ENCODE results near the gene SUSD6. TPM values are rescaled to one million over a fixed set of nuclear protein-coding genes. Genes with fewer than 3 reads are reported as not detected.

The SUSD6 gene
- total and polyA plus RNA-seq, 9 of the 15 experiments (the other 6 are each of a cell fraction or from before 2014, with no cell fraction given), result 2.9 to 20.7 (median 5.6) TPM

DNA sequence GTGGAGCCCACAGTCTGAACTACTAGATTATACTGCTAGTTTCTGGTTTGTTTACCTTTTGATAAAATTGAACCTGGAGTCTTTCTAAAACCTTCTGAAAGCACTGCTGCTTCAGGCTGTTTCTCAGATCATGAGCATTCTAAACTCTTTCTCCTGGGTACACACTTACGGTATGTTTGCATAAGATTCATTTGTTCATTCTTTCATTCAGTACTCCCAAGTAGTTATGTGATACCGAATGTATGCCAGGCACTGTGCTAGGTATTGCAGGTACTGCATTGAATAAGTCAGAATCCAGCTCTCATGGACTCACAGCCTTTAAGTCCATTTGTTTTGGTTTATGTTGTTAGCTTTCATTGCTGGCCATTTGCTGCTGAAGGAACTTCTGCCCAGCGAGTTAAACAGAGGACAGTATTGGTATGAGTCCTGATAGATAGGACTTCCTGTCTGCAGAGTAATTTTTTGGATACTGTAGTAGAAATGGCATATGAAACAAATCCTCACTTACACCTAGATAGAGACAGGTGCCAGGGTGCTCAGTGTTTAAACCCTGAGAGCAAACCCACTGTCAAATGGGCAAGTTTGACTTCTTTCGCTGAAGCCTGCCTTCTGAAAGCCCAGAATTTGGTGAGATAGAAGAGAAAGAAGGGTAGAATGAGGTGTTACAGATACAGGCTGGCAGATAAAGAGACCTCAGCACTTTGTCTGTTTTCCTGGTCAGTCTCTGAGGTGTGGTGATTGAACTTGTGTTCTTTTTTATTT lies 2.1 kb downstream of the SUSD6 start (continued):
- TF ChIP-seq ZNF24 (IDR thresholded peaks at IDR 0.05), result peak; percentile 74; the same call in 1 of the 2 replicates
- TF ChIP-seq TEAD4 (IDR thresholded peaks at IDR 0.05; ENCODE audit: low read length), result no peak
- TF ChIP-seq TEAD4 (CRISPR knock-in tag; IDR thresholded peaks at IDR 0.05; ENCODE audit: borderline replicate concordance), result no peak
- TF ChIP-seq NR4A1 (CRISPR knock-in tag; IDR thresholded peaks at IDR 0.05), result no peak
- TF ChIP-seq NR4A1 (tag; IDR thresholded peaks at IDR 0.05), result no peak
- TF ChIP-seq ZNF41 (CRISPR knock-in tag; conservative IDR thresholded peaks at IDR 0.05), result no peak
- TF ChIP-seq ZNF444 (CRISPR knock-in tag; IDR thresholded peaks at IDR 0.05), result no peak
- no peak for TF ChIP-seq PTRF (tag; IDR thresholded peaks at IDR 0.05)
- TF ChIP-seq, protein P1, sequence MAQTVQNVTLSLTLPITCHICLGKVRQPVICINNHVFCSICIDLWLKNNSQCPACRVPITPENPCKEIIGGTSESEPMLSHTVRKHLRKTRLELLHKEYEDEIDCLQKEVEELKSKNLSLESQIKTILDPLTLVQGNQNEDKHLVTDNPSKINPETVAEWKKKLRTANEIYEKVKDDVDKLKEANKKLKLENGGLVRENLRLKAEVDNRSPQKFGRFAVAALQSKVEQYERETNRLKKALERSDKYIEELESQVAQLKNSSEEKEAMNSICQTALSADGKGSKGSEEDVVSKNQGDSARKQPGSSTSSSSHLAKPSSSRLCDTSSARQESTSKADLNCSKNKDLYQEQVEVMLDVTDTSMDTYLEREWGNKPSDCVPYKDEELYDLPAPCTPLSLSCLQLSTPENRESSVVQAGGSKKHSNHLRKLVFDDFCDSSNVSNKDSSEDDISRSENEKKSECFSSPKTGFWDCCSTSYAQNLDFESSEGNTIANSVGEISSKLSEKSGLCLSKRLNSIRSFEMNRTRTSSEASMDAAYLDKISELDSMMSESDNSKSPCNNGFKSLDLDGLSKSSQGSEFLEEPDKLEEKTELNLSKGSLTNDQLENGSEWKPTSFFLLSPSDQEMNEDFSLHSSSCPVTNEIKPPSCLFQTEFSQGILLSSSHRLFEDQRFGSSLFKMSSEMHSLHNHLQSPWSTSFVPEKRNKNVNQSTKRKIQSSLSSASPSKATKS (CRISPR knock-in tag; IDR thresholded peaks at IDR 0.05), result no peak
- no peak for TF ChIP-seq ZFX (CRISPR knock-in tag; IDR thresholded peaks at IDR 0.05)
- no peak for TF ChIP-seq TBP (optimal IDR thresholded peaks at IDR 0.05; ENCODE audit: low read depth, low read length)
- no peak for TF ChIP-seq POLR2A (conservative IDR thresholded peaks at IDR 0.05)
- TF ChIP-seq, protein P2, sequence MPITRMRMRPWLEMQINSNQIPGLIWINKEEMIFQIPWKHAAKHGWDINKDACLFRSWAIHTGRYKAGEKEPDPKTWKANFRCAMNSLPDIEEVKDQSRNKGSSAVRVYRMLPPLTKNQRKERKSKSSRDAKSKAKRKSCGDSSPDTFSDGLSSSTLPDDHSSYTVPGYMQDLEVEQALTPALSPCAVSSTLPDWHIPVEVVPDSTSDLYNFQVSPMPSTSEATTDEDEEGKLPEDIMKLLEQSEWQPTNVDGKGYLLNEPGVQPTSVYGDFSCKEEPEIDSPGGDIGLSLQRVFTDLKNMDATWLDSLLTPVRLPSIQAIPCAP (CRISPR knock-in tag; IDR thresholded peaks at IDR 0.05; ENCODE audit: borderline replicate concordance), result no peak
- TF ChIP-seq, protein P3, sequence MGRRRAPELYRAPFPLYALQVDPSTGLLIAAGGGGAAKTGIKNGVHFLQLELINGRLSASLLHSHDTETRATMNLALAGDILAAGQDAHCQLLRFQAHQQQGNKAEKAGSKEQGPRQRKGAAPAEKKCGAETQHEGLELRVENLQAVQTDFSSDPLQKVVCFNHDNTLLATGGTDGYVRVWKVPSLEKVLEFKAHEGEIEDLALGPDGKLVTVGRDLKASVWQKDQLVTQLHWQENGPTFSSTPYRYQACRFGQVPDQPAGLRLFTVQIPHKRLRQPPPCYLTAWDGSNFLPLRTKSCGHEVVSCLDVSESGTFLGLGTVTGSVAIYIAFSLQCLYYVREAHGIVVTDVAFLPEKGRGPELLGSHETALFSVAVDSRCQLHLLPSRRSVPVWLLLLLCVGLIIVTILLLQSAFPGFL (CRISPR knock-in tag; IDR thresholded peaks at IDR 0.05), result no peak
- no peak for TF ChIP-seq RHOXF2B (CRISPR knock-in tag; conservative IDR thresholded peaks at IDR 0.05)
- TF ChIP-seq ZKSCAN3 (CRISPR knock-in tag; IDR thresholded peaks at IDR 0.05), result no peak
- no peak for TF ChIP-seq GATA2 (CRISPR knock-in tag; IDR thresholded peaks at IDR 0.05)
- no peak for TF ChIP-seq MXI1 (IDR thresholded peaks at IDR 0.05; ENCODE audit: low read depth, low read length)
- no peak for TF ChIP-seq ATF1 (CRISPR knock-in tag; IDR thresholded peaks at IDR 0.05)
- TF ChIP-seq ATF1 (tag; IDR thresholded peaks at IDR 0.05), result no peak
- TF ChIP-seq PURB (CRISPR knock-in tag; IDR thresholded peaks at IDR 0.05; ENCODE audit: low read depth), result no peak
- no peak for TF ChIP-seq SRF (CRISPR knock-in tag; IDR thresholded peaks at IDR 0.05)
- TF ChIP-seq, protein P4, sequence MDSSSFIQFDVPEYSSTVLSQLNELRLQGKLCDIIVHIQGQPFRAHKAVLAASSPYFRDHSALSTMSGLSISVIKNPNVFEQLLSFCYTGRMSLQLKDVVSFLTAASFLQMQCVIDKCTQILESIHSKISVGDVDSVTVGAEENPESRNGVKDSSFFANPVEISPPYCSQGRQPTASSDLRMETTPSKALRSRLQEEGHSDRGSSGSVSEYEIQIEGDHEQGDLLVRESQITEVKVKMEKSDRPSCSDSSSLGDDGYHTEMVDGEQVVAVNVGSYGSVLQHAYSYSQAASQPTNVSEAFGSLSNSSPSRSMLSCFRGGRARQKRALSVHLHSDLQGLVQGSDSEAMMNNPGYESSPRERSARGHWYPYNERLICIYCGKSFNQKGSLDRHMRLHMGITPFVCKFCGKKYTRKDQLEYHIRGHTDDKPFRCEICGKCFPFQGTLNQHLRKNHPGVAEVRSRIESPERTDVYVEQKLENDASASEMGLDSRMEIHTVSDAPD (CRISPR knock-in tag; IDR thresholded peaks at IDR 0.05), result no peak
- 0 out of 2 replicates have a peak, but pooled peaks have one; percentile 6 for TF ChIP-seq ZNF316 (IDR thresholded peaks at IDR 0.05)
